ENCODE measurements around the gene ABL1.

Gene ABL1

GRCh38 chr9:130920233-130920632, 85.2 kb downstream of the ABL1 start:
- DNase-seq (ENCODE audit: low read depth) = no peak
- no peak for TF ChIP-seq CTCF (conservative IDR thresholded peaks at IDR 0.05; ENCODE audit: low read depth, low read length)
- H3K4me3 ChIP-seq (ENCODE audit: low read depth, low read length) = no peak overlapping the region

- H3K4me3 ChIP-seq (ENCODE audit: low read depth, low read length) = no peak overlapping the region
- DNase-seq (ENCODE audit: low read depth) = no peak
- no peak for TF ChIP-seq CTCF (conservative IDR thresholded peaks at IDR 0.05; ENCODE audit: low read depth, low read length)
Measured at GRCh38 chr9:130920762-130921299, 85.8 kb downstream of the ABL1 start.

- H3K4me3 ChIP-seq (ENCODE audit: low read depth, low read length) = no peak overlapping the region
- no peak for TF ChIP-seq CTCF (conservative IDR thresholded peaks at IDR 0.05; ENCODE audit: low read depth, low read length)
- no peak for DNase-seq (ENCODE audit: low read depth)
Measured at GRCh38 chr9:130921300-130921988, 86.4 kb downstream of the ABL1 start.

GRCh38 chr9:130921989-130922892, 87.2 kb downstream of the ABL1 start:
- no peak for DNase-seq (ENCODE audit: low read depth)
- TF ChIP-seq CTCF (conservative IDR thresholded peaks at IDR 0.05; ENCODE audit: low read depth, low read length) = no peak
- H3K4me3 ChIP-seq (ENCODE audit: low read depth, low read length) = no peak overlapping the region

- H3K4me3 ChIP-seq (ENCODE audit: low read depth, low read length) = no peak overlapping the region
- no peak for TF ChIP-seq CTCF (conservative IDR thresholded peaks at IDR 0.05; ENCODE audit: low read depth, low read length)
- no peak for DNase-seq (ENCODE audit: low read depth)
Measured at GRCh38 chr9:130922893-130923610, 88.0 kb downstream of the ABL1 start.

- TF ChIP-seq CTCF (conservative IDR thresholded peaks at IDR 0.05; ENCODE audit: low read depth, low read length) = no peak
- H3K4me3 ChIP-seq (ENCODE audit: low read depth, low read length) = no peak overlapping the region
- no peak for DNase-seq (ENCODE audit: low read depth)
Measured at GRCh38 chr9:130923611-130924447, 88.8 kb downstream of the ABL1 start.
